ENCODE data around the gene USP34. TPM values are rescaled to one million over a fixed set of nuclear protein-coding genes. Genes with fewer than 3 reads are reported as not detected.

Gene USP34
- total and polyA plus RNA-seq, 9 of the 15 experiments (the other 6 are each of a cell fraction or from before 2014, with no cell fraction given) = 19.8 to 108 (median 67.8) TPM

GRCh38 chr2:61255580-61256437 lies 215.1 kb downstream of the USP34 start (continued):
- TF ChIP-seq, protein P1, sequence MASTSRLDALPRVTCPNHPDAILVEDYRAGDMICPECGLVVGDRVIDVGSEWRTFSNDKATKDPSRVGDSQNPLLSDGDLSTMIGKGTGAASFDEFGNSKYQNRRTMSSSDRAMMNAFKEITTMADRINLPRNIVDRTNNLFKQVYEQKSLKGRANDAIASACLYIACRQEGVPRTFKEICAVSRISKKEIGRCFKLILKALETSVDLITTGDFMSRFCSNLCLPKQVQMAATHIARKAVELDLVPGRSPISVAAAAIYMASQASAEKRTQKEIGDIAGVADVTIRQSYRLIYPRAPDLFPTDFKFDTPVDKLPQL (IDR thresholded peaks at IDR 0.05; ENCODE audit: extremely low read depth, insufficient read length) = no peak
- TF ChIP-seq RCOR1 (IDR thresholded peaks at IDR 0.05; ENCODE audit: borderline replicate concordance in 1 of 2, low read depth in 2 of 2, low read length in 2 of 2) = 0 out of 4 replicates have a peak, but pooled peaks of 1 of the 2 experiments have one; percentile 13
- no peak for TF ChIP-seq ZBTB9 (CRISPR knock-in tag; IDR thresholded peaks at IDR 0.05)
- no peak for TF ChIP-seq EWSR1 (IDR thresholded peaks at IDR 0.05; ENCODE audit: borderline replicate concordance, low read depth, partially characterized antibody)
- TF ChIP-seq ZBTB11 (CRISPR knock-in tag; IDR thresholded peaks at IDR 0.05) = no peak
- TF ChIP-seq HDAC6 (IDR thresholded peaks at IDR 0.05; ENCODE audit: low read depth, low read length) = no peak
- no peak for TF ChIP-seq PHTF2 (CRISPR knock-in tag; IDR thresholded peaks at IDR 0.05)
- no peak for TF ChIP-seq ELF1 (tag; IDR thresholded peaks at IDR 0.05)
- TF ChIP-seq FIP1L1 (IDR thresholded peaks at IDR 0.05; ENCODE audit: low read depth, low read length, poor library complexity, severe bottlenecking) = no peak
- TF ChIP-seq FOXK2 (conservative IDR thresholded peaks at IDR 0.05 in 1 of 2, IDR thresholded peaks at IDR 0.05 in 1 of 2; ENCODE audit: low read depth in 2 of 2) = no peak
- TF ChIP-seq ZNF174 (CRISPR knock-in tag; IDR thresholded peaks at IDR 0.05) = no peak
- TF ChIP-seq EP300 (IDR thresholded peaks at IDR 0.05; ENCODE audit: low read length) = peak; percentile 71
- no peak for TF ChIP-seq RFX5 (IDR thresholded peaks at IDR 0.05; ENCODE audit: low read depth, low read length)
- no peak for TF ChIP-seq PHB2 (IDR thresholded peaks at IDR 0.05; ENCODE audit: low read depth)
- no peak for TF ChIP-seq ESRRA (IDR thresholded peaks at IDR 0.05; ENCODE audit: borderline replicate concordance, low read depth)
- no peak for TF ChIP-seq CEBPG (CRISPR knock-in tag; IDR thresholded peaks at IDR 0.05)
- peak in 1 of 2 experiments; percentile 67; a peak in 2 of 4 replicates for TF ChIP-seq CEBPG (tag; conservative IDR thresholded peaks at IDR 0.05 in 1 of 2, IDR thresholded peaks at IDR 0.05 in 1 of 2)
- peak; percentile 99 for TF ChIP-seq SOX6 (IDR thresholded peaks at IDR 0.05)
- TF ChIP-seq TAL1 (IDR thresholded peaks at IDR 0.05) = peak; percentile 31; the same call in 1 of the 2 replicates
- no peak for TF ChIP-seq CREM (IDR thresholded peaks at IDR 0.05; ENCODE audit: low read depth)
- no peak for TF ChIP-seq ZNF655 (CRISPR knock-in tag; IDR thresholded peaks at IDR 0.05)

Measured in K562 (cell line).